Stimulated activated CD4-positive, alpha-beta T cell treated with anti-CD3 and anti-CD28 coated beads, TNF-alpha, amount 100 ng/mL, for 1 hour (primary cell): ENCODE measurements around the gene UGT1A9.
"Not testable (repeated sequence)": the region's sequence is repeated elsewhere in the genome, so short reads cannot be mapped to it uniquely, and the experiment has no call there.

Experiments
- DNase-seq, 3 donors: peaks; one replicate each; pipeline ENCODE4 v3.0.0-alpha.2; 2020; ENCODE audit warnings: low read depth in 3 of 3, low spot score in 1 of 3

The UGT1A9 gene

GRCh38 chr2:233711312-233712008, 39.8 kb downstream of the UGT1A9 start:
- DNase-seq, result peak; percentile 9 to 49 (median 18)

GRCh38 chr2:233712611-233713261, 41.0 kb downstream of the UGT1A9 start, which contains the start of gene UGT1A5:
TSS of gene UGT1A5 (plus strand) at chr2:233712907. CDS start at chr2:233712992, 85 bp downstream.
- no peak for DNase-seq

GRCh38 chr2:233713262-233713615, 41.5 kb downstream of the UGT1A9 start:
- DNase-seq, result no peak

GRCh38 chr2:233714121-233714520, 42.4 kb downstream of the UGT1A9 start:
- no peak for DNase-seq

GRCh38 chr2:233718552-233718951, 46.9 kb downstream of the UGT1A9 start, which contains the start of gene UGT1A4:
TSS of gene UGT1A4 (plus strand) at chr2:233718736. CDS start at chr2:233718821, 85 bp downstream.
- DNase-seq, result no peak

GRCh38 chr2:233728723-233729301, 57.1 kb downstream of the UGT1A9 start, which contains the start of gene UGT1A3:
TSS of gene UGT1A3 (plus strand) at chr2:233729042. CDS start at chr2:233729127, 85 bp downstream.
- DNase-seq, result no peak

GRCh38 chr2:233736868-233737653, 65.4 kb downstream of the UGT1A9 start:
- not testable (repeated sequence) for DNase-seq

GRCh38 chr2:233740870-233741269, 69.2 kb downstream of the UGT1A9 start:
- DNase-seq, result no peak

- DNase-seq, result no peak
These were observed 72.0 kb downstream of the UGT1A9 start for GRCh38 chr2:233743464-233744259.

- no peak for DNase-seq
These were observed 73.5 kb downstream of the UGT1A9 start for GRCh38 chr2:233745073-233745755.

- not testable (repeated sequence) for DNase-seq
These were observed 74.1 kb downstream of the UGT1A9 start for GRCh38 chr2:233745838-233746237.

- DNase-seq, result no peak
These were observed 75.0 kb downstream of the UGT1A9 start for GRCh38 chr2:233746475-233747282.

GRCh38 chr2:233747283-233747544, 75.5 kb downstream of the UGT1A9 start:
- no peak for DNase-seq

- not testable (repeated sequence) for DNase-seq
These were observed 79.0 kb downstream of the UGT1A9 start for GRCh38 chr2:233750689-233751088.

- DNase-seq, result not testable (repeated sequence)
These were observed 79.7 kb downstream of the UGT1A9 start for GRCh38 chr2:233751212-233752009.

- DNase-seq, result no peak
These were observed 83.3 kb downstream of the UGT1A9 start for GRCh38 chr2:233754872-233755611.

GRCh38 chr2:233756429-233757081, 84.9 kb downstream of the UGT1A9 start:
- DNase-seq, result no peak
